ENCODE measurements around the gene HLA-DRB1. TPM values are rescaled to one million over a fixed set of nuclear protein-coding genes. Genes with fewer than 3 reads are reported as not detected.

The HLA-DRB1 gene
- total RNA-seq, 1 donor from 2014 or later: not detected

- TF ChIP-seq CTCF (conservative IDR thresholded peaks at IDR 0.05; ENCODE audit: low read depth, low read length): no peak
- no peak for DNase-seq (ENCODE audit: low read depth)
- H3K4me3 ChIP-seq (ENCODE audit: low read depth, low read length): no peak overlapping the region
Measured at GRCh38 chr6:32608362-32608761, 18.7 kb upstream of the HLA-DRB1 start.

GRCh38 chr6:32607988-32608298, 18.3 kb upstream of the HLA-DRB1 start:
- no peak for DNase-seq (ENCODE audit: low read depth)
- no peak for TF ChIP-seq CTCF (conservative IDR thresholded peaks at IDR 0.05; ENCODE audit: low read depth, low read length)
- H3K4me3 ChIP-seq (ENCODE audit: low read depth, low read length): no peak overlapping the region

- TF ChIP-seq CTCF (conservative IDR thresholded peaks at IDR 0.05; ENCODE audit: low read depth, low read length): no peak
- DNase-seq (ENCODE audit: low read depth): no peak
- no peak overlapping the region for H3K4me3 ChIP-seq (ENCODE audit: low read depth, low read length)
Measured at GRCh38 chr6:32607263-32607987, 17.8 kb upstream of the HLA-DRB1 start.

GRCh38 chr6:32604434-32604877, 14.8 kb upstream of the HLA-DRB1 start:
- DNase-seq (ENCODE audit: low read depth): no peak
- no peak overlapping the region for H3K4me3 ChIP-seq (ENCODE audit: low read depth, low read length)
- TF ChIP-seq CTCF (conservative IDR thresholded peaks at IDR 0.05; ENCODE audit: low read depth, low read length): no peak

- TF ChIP-seq CTCF (conservative IDR thresholded peaks at IDR 0.05; ENCODE audit: low read depth, low read length): no peak
- no peak overlapping the region for H3K4me3 ChIP-seq (ENCODE audit: low read depth, low read length)
- no peak for DNase-seq (ENCODE audit: low read depth)
Measured at GRCh38 chr6:32603888-32604287, 14.2 kb upstream of the HLA-DRB1 start.

GRCh38 chr6:32603222-32603621, 13.6 kb upstream of the HLA-DRB1 start:
- TF ChIP-seq CTCF (conservative IDR thresholded peaks at IDR 0.05; ENCODE audit: low read depth, low read length): no peak
- no peak overlapping the region for H3K4me3 ChIP-seq (ENCODE audit: low read depth, low read length)
- DNase-seq (ENCODE audit: low read depth): no peak

- no peak for TF ChIP-seq CTCF (conservative IDR thresholded peaks at IDR 0.05; ENCODE audit: low read depth, low read length)
- no peak for DNase-seq (ENCODE audit: low read depth)
- H3K4me3 ChIP-seq (ENCODE audit: low read depth, low read length): no peak overlapping the region
Measured at GRCh38 chr6:32602383-32602782, 12.7 kb upstream of the HLA-DRB1 start.
